ENCODE measurements around the gene SCGB1A1. TPM values are rescaled to one million over a fixed set of nuclear protein-coding genes. Genes with fewer than 3 reads are reported as not detected.

The SCGB1A1 gene
- total RNA-seq, 6 experiments from 2014 or later: not detected

DNA sequence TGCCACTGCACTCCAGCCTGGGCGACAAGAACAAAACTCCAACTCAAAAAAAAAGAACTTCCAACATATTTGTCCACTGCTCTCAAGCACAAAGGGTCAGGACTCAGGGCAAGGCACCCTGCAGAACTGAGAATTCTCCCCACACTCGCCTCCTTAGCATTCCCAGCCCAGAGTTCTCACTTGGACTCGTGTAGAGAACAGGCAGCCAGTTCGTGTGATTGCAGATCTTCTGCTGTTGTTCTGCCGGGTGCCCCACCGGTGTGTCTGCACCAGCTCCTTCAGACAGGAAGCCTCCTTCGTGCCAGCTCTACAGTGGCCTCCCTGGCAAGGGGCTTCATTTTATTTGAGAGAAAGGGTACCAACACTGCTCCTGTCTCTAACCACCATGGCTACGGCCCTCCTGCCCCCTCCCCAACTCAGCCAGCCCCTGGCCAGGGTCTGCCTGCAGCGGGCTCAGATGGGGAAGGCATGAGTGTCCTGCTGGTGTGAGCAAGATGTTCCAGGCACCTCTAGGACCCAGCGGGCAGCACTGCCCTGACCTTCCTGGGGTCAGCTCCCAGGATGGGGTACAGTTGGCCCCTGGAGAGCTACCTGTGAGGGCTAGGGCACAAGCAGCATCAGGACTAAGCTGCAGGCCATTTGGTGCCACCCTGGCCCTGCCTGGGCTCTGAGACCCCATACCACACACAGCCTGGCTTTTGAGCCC is 19.5 kb upstream of the SCGB1A1 start:
- no peak for DNase-seq
- Mint-ChIP-seq H3K4me3 (no peak overlapping the region), H3K36me3 (ENCODE audit: low read depth) (no peaks in the 10 kb centered on the region), H3K27me3 (ENCODE audit: insufficient read depth) (peaks cover 13% of the 10 kb centered on the region), H3K9me3 (no peaks in the 10 kb centered on the region), H3K4me1 (ENCODE audit: low read depth) (peaks cover 50% of the 10 kb centered on the region), H3K27ac (no peak overlapping the region)
- TF ChIP-seq, protein P1, sequence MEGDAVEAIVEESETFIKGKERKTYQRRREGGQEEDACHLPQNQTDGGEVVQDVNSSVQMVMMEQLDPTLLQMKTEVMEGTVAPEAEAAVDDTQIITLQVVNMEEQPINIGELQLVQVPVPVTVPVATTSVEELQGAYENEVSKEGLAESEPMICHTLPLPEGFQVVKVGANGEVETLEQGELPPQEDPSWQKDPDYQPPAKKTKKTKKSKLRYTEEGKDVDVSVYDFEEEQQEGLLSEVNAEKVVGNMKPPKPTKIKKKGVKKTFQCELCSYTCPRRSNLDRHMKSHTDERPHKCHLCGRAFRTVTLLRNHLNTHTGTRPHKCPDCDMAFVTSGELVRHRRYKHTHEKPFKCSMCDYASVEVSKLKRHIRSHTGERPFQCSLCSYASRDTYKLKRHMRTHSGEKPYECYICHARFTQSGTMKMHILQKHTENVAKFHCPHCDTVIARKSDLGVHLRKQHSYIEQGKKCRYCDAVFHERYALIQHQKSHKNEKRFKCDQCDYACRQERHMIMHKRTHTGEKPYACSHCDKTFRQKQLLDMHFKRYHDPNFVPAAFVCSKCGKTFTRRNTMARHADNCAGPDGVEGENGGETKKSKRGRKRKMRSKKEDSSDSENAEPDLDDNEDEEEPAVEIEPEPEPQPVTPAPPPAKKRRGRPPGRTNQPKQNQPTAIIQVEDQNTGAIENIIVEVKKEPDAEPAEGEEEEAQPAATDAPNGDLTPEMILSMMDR (IDR thresholded peaks at IDR 0.05): peak; percentile 8; the same call in 1 of the 2 replicates

DNA sequence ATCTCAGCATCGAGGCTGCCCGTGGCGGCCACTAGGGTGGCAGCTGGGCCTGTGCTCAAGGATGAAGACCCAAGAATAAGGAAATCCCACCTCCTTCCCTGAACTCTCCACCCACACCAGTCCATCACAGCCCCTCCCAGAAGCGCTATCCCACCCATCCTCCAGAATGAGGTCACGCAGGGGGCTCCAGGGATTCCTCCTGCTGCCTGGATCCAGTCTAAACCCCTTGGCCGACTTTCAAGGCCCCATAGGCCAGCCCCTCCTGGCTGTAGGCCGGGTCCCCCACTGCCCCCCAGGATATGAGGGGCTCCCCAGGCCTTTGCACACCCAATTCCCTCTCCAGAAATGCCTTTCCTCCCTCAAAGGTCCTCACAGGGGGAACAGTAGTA is 19.0 kb upstream of the SCGB1A1 start:
- no peak for DNase-seq
- TF ChIP-seq, protein P1 (IDR thresholded peaks at IDR 0.05): no peak
- Mint-ChIP-seq H3K27ac (no peak overlapping the region), H3K4me3 (no peak overlapping the region), H3K9me3 (no peaks in the 10 kb centered on the region), H3K4me1 (ENCODE audit: low read depth) (peaks cover 45% of the 10 kb centered on the region), H3K36me3 (ENCODE audit: low read depth) (no peaks in the 10 kb centered on the region), H3K27me3 (ENCODE audit: insufficient read depth) (peaks cover 13% of the 10 kb centered on the region)

DNA sequence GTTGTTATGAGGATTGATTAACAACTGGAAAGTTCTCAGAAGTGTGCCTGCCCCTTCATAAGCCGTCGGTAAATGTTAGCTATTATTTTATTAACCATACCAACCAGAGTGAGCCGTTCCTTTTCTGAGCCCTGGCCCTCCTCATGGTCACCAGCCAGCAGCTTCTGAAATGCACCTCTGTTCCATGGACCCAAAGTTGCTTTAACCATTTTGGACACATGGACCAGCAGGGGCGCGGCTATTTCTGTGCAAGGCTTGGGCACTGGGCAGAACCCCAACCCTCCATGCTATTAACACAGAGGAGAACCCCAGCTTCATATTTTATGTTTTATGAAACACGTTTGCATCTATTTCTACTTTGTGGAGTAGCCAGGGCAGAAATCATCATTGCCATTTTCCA is 18.6 kb upstream of the SCGB1A1 start:
- no peaks in the 10 kb centered on the region for H3K36me3 Mint-ChIP-seq (ENCODE audit: low read depth)
- H3K9me3 Mint-ChIP-seq: no peaks in the 10 kb centered on the region
- TF ChIP-seq, protein P1 (IDR thresholded peaks at IDR 0.05): no peak
- 0 out of 2 replicates have a peak overlapping the region, but pooled peaks have one; percentile 21 for H3K27ac Mint-ChIP-seq
- H3K4me1 Mint-ChIP-seq (ENCODE audit: low read depth): peaks cover 41% of the 10 kb centered on the region
- 0 out of 2 replicates have a peak overlapping the region, but pooled peaks have one; percentile 13 for H3K4me3 Mint-ChIP-seq
- DNase-seq: no peak
- peaks cover 16% of the 10 kb centered on the region for H3K27me3 Mint-ChIP-seq (ENCODE audit: insufficient read depth)

DNA sequence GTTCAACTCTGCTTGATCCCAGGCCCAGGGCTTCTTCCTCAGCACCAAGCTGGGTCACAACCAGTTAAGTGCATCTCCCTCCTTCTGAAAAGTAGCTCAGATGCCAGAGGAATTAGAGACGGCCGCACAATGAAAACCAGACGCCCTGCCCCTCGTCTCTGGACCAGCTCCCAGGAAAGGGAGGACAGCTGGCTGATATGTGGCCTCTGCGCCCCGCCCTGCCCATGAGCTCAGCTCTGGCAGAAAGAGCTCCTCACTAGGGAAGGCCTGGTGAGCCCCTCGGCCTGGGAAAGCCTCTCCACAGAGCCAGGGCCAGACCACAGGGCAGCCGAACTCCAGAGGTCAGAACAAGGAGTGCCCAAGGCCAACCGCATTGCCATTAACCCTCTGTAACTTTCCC is 18.1 kb upstream of the SCGB1A1 start:
- peaks cover 16% of the 10 kb centered on the region for H3K27me3 Mint-ChIP-seq (ENCODE audit: insufficient read depth)
- H3K4me3 Mint-ChIP-seq: 0 out of 2 replicates have a peak overlapping the region, but pooled peaks have one; percentile 13
- no peaks in the 10 kb centered on the region for H3K9me3 Mint-ChIP-seq
- H3K27ac Mint-ChIP-seq: 0 out of 2 replicates have a peak overlapping the region, but pooled peaks have one; percentile 21
- H3K36me3 Mint-ChIP-seq (ENCODE audit: low read depth): no peaks in the 10 kb centered on the region
- TF ChIP-seq, protein P1 (IDR thresholded peaks at IDR 0.05): no peak
- H3K4me1 Mint-ChIP-seq (ENCODE audit: low read depth): peaks cover 37% of the 10 kb centered on the region
- peak; percentile 72 for DNase-seq

DNA sequence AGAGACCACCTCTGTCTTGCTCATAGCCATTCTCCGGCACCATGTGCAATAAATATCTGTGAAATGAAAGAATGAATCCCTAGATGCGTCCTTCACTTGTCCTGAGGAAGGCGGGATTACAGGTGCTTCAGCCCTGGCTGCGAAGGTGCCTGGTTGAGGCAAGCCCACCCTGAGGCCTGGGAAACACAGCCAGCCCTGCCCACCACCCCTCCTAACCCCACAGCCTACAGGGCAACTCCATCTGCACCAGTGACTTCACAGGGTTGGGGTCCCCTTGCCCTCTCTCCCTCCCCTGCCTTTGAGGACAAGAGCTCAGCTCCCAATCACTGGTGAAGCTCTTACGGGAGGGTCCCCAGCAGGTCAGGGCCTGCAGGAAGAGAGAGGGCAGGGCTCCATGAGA is 17.5 kb upstream of the SCGB1A1 start:
- peaks cover 37% of the 10 kb centered on the region for H3K4me1 Mint-ChIP-seq (ENCODE audit: low read depth)
- no peak overlapping the region for H3K27ac Mint-ChIP-seq
- H3K4me3 Mint-ChIP-seq: no peak overlapping the region
- H3K36me3 Mint-ChIP-seq (ENCODE audit: low read depth): no peaks in the 10 kb centered on the region
- TF ChIP-seq, protein P1 (IDR thresholded peaks at IDR 0.05): no peak
- DNase-seq: no peak
- no peaks in the 10 kb centered on the region for H3K9me3 Mint-ChIP-seq
- H3K27me3 Mint-ChIP-seq (ENCODE audit: insufficient read depth): peaks cover 16% of the 10 kb centered on the region
